Effector CD8-positive, alpha-beta T cell (primary cell): ENCODE measurements around the gene KLF14.
"Not testable (repeated sequence)": the region's sequence is repeated elsewhere in the genome, so short reads cannot be mapped to it uniquely, and the experiment has no call there.

Experiments used
- DNase-seq: peaks from one replicate; lab custom pipeline; 2025; lab: John Stamatoyannopoulos, UW

Gene KLF14

DNA sequence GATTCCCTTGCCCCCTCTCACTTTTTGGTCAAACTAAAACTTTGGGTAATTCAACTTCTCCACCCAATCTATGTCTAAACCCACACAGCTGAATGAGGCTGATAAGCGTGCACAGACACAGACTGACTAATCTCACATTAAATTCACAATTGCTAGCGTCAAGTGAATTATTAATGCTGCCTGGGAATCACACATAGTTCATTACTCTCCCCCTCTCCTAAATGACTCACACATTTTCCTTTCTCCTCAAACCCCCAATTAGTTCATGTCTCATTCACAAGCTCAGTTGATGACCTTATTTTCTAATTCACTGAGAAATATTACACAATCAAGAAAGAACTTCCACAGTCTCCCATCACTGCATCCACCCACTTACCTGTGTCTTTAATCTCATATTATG is 14.5 kb downstream of the KLF14 start:
- no peak for DNase-seq

DNA sequence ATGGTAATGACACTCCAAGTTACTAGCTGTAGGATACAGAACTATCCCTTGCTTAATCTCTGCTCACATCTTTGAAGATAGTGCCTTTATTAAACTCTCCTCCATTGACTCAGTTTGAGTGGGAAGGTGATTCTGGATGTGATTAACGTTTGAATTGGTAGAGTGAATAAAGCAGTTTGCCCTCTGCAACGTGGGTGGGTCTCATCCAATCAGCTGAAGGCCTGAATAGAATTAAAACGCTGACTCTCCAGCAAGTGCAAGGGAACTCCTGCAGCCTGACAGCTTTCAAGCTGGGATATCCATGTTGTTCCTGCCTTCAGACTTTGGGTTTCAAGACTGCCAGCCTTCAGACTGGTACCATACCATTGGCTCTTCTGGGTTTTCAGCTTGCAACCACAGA is 21.6 kb downstream of the KLF14 start:
- DNase-seq, result no peak

DNA sequence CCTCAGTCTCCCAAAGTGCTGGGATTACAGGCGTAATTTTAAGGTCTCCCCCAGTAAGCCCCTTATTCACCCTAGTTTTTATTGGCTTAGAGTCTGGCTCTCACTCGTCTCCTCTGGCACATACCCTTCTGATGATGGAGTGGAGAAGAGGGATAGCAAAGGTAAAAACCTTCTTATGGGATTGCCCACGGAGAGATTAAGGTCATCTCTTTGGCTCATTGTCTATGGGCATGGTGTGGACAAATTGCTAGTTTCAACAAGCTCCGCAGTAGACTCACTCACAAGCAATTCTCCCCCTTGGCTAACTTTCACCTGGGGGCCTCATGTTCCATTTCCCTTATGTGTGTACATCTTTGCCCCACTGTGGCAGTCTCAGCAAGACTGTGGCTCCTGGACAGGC is 25.2 kb downstream of the KLF14 start:
- DNase-seq, result no peak

DNA sequence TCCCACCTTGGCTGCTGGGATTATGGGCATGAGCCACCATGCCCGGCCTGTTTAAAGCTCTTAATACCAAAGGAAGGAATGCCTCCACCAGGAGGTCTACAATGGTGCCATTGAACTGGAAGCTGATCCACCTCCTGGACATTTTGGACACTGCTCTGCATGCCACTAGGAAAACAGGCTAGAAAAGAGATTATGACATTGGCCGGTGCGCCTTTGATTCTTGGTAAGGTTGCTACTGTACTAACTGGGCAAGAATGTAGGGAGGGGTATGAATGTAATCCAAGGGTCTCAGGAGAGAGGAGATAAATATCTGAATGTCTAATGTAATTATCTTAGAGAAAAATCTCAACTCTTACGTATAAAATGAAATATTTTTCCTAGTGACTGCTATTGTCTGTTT is 26.0 kb downstream of the KLF14 start:
- no peak for DNase-seq

DNA sequence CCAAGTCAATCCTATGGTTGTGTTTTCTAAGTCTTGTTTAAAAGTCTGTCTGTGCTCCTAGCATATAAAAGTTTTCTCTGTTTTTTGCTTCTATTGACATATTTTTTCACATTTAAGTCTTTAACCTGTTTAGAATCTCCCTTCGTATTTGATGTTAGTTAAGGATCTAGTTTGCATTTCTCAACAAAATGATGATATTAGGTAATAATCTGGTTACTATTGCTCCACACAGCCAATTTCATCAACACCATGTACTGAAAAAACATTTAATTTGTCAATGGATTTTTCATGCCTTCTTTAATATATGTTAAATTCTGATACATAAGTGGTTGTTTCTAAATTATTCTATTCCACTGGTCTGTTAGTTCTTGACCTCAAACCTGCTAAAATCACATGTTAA is 30.2 kb downstream of the KLF14 start:
- DNase-seq, result no peak

DNA sequence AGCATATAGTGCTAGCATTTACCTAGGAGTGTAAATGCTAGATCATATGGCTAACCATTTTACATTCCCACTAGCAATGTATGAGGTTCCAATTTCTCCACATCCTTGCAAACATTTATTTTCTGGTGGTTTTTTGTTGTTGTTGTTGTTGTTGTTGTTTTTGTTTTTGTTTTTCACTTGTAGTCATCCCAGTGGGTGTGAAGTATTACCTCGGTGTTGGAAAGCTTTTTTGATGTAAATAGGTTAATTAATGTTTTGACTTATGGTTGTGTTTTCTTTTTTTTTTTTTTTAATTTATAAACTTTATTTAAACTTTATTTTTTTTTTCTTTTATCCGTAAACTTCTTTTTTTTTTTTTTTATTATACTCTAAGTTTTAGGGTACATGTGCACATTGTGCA is 32.4 kb downstream of the KLF14 start:
- DNase-seq, result no peak

DNA sequence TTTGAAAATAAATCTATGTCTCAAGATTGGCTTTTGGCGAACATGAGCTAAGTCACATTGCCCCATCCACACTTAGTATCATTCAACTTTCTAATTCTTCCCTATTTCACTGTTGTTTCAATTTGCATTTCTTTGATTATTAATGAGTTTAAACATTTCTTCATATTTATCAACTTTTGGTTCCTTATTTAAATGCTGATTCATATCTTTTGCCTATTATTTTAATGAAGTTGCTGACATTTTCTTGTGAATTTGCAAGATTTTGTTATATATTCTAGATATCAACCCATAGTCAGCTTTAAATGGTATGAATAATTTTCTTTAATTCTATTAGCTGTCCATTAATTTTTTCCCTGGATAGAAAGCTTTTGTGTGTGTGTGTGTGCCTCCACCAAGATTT is 33.2 kb downstream of the KLF14 start:
- no peak for DNase-seq

DNA sequence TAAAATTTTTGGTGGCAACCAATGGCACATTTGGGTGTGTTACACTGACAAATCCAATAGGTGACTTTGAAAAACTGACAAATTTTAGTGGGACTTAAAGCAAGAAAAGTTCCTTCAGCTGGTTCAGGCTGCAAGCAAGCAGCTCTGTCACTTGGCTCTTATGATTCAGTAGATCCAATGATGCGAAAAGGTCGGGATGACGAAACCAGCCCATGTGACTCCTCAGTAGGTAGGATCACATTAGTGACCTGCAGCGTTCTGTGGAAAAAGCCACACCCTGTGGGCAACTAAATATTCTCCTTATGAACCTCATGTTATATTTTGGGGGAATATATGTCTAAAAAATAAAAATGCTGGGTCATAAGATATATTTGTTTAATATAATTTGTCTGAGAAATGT is 34.3 kb downstream of the KLF14 start:
- no peak for DNase-seq

DNA sequence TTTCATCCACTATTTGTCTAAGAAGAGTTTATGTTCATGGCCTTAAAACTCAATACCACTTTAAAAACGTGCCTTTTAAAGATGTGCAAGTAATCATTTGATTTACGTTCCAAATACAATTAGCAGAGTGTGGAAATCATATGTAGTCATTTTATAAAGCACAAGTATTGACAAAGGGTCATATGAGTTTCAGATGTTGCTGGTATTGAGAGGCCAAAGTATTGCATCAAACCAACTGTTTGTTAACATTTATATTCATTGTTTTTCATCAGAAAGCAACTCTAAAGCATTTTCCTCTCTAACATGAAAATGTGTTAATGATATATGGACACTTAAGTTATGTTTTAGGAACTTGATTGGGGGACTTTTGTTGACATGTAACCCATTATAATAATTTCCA is 36.2 kb downstream of the KLF14 start:
- DNase-seq, result no peak

DNA sequence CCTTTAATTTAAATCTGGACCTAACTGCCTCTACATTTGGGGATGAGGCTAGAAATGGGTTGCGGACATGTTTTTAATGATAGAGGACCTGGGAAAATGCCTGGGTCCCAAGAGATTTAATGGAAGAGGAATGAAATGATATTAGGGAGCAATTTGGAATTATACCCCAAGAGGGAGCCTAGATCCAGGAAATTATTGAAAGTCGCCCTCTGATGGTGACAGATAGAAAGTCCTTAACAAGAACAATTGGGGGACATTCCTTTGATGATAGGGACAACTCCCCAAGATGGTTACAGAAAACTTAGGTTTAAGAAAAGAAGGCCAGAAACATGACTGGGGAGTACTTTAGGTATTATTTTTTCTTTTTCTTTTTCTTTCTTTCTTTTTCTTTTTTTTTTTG is 38.2 kb downstream of the KLF14 start:
- no peak for DNase-seq

DNA sequence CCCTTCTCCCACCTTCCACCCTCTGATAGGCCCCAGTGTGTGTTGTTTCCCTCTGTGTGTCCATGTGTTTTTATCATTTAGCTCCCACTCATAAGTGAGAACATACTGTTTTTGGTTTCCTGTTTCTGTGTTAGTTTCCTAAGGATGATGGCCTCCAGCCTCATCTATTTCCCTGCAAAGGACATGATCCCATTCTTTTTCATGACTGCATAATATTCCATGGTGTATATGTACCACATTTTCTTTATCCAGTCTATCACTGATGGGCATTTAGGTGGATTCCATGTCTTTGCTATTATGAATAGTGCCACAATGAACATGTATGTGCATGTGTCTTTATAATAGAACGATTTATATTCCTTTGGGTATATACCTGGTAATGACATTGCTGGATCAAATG is 41.6 kb downstream of the KLF14 start:
- not testable (repeated sequence) for DNase-seq

DNA sequence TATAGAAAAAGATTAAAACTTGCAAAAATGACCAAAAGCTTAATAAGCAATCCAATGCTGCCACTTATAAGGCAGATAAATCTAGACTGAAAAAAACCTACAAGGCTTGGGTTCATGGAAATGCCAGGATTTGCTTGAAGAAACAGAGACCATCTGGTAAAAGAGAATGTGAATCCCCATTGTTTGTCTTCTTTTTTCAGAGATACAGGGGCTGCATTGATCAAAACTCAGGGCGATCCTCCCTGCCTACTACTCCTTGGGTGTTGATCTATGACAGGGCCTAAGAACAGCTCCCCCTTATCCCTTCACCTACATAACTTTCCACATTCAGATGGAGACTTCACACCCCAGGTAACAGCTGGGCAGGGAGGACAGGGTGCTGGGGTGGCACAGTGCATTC is 44.3 kb downstream of the KLF14 start:
- DNase-seq, result no peak

DNA sequence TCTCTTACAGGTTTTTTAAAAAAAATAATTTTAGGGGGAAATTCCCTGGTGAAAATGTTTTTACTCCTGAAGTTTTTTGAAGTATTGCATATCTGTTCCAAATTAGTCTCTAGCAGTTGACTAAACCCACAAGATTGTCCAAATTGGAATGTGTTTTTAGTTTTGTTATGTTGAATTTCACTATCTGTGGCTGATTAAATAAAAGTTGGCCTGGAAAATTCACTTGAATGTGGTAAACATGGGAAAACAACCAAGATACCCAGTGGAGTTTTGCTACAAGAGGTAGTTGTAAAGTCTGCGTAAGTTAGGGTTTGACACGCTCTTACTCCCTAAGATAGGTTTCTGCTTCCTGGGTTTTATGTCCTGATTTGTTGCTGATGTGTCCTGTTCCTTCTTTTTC is 51.0 kb downstream of the KLF14 start:
- no peak for DNase-seq
